Peyer's patch (tissue), 4 donors: Measurements from ENCODE around the gene IKZF3.

Experiments
- POLR2A ChIP-seq, 2 donors: fragments of 450-650 bp; IDR thresholded peaks; one replicate each; pipeline ENCODE4 v1.5.1; 2017; ENCODE audit warnings: antibody characterized with exemption in 2 of 2, mild to moderate bottlenecking in 2 of 2, moderate library complexity in 2 of 2
- TF ChIP-seq, protein P1 (sequence below), 6 experiments: fragments of 450-650 bp in 4 of 6; fragments of 200-600 bp in 2 of 6; sonication (generic) in 1 of 6; IDR thresholded peaks; one replicate each; pipeline ENCODE4 v1.5.1; 2017 to 2019; ENCODE audit warnings: antibody characterized with exemption in 6 of 6, mild to moderate bottlenecking in 3 of 6, moderate library complexity in 1 of 6

DNA sequence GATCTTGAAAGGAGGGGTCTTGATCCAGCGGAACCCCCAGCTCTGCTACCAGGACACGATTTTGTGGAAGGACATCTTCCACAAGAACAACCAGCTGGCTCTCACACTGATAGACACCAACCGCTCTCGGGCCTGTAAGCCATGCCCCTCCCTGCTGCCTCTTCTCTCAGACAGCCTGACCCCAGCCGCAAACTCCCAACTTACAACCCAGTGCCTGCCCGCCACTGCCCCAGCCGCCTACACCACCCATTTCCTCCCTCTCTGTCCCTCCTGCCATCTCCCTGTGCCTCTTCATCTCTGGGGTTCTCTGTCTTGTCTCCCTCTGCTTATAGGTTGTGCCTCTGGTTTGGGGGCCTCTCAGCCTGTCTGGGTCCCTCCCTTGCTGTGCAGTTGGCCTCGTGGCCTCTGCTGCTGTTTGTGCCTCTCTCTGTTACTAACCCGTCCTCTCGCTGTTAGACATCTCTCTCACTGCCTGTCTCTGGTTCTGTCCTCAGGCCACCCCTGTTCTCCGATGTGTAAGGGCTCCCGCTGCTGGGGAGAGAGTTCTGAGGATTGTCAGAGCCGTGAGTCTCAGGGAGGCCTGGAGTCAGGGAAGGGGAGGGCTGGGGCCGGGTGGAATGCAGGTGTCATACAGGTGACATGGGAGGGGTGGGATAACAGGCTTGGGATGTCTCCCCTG, 154.7 kb downstream of the IKZF3 start:
- TF ChIP-seq, protein P1, sequence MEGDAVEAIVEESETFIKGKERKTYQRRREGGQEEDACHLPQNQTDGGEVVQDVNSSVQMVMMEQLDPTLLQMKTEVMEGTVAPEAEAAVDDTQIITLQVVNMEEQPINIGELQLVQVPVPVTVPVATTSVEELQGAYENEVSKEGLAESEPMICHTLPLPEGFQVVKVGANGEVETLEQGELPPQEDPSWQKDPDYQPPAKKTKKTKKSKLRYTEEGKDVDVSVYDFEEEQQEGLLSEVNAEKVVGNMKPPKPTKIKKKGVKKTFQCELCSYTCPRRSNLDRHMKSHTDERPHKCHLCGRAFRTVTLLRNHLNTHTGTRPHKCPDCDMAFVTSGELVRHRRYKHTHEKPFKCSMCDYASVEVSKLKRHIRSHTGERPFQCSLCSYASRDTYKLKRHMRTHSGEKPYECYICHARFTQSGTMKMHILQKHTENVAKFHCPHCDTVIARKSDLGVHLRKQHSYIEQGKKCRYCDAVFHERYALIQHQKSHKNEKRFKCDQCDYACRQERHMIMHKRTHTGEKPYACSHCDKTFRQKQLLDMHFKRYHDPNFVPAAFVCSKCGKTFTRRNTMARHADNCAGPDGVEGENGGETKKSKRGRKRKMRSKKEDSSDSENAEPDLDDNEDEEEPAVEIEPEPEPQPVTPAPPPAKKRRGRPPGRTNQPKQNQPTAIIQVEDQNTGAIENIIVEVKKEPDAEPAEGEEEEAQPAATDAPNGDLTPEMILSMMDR (IDR thresholded peaks at IDR 0.05), result no peak
- no peak for TF ChIP-seq POLR2A (IDR thresholded peaks at IDR 0.05)
